ENCODE results near the gene IL36G.

The IL36G gene

DNA sequence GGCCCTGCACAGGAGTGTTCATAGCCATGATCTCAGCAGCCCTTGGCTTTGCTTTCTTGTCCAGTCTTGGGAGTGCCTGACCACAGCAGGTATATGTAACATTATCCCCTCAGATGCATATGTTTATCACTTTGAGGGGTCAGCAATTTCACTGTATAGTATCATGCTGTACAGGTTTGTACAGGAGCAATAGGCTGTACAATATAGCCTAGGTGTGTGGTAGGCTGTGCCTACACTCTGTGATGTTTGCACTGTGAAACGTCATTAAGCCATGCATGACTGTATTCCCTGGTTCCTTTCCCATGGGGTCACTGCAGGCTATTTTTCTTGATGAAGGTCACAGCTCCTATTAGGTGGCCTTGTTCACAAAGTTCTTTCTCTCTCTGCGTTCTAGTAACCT, 4.7 kb upstream of the IL36G start:
- no peak for DNase-seq

DNA sequence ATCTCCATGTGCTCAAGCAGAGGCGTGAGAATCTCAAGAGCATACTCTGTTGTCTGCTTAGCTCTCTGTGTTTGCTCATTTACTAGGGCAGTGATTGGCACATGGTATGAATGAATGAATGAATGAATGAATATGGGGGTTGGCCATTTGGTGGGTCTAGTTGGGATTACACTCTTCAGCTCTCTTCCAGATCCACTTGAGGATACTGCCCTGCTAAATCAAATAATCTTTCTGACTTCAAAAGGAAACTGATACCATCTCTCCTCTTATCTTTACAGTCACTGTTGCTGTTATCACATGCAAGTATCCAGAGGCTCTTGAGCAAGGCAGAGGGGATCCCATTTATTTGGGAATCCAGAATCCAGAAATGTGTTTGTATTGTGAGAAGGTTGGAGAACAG, 1.9 kb downstream of the IL36G start:
- DNase-seq = no peak

DNA sequence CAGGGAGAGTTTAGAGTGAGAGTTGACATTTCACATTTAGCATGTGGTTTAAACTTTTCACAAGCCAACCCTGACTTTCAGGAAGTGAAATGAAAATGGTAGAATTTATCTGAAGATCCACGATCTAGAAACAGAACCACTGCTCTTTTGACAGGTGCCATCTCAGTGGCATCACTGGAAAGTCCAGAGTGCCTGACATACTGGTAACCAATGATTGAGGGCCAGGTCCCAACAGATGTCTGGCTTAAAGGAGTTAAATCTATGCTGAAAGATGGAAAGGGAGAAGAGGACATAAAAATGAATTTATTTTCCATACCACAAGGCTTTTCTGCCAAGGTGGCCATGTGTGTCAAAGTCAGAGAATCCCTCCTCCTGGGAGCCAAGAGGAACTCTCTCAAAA, 2.7 kb downstream of the IL36G start:
- no peak for DNase-seq

DNA sequence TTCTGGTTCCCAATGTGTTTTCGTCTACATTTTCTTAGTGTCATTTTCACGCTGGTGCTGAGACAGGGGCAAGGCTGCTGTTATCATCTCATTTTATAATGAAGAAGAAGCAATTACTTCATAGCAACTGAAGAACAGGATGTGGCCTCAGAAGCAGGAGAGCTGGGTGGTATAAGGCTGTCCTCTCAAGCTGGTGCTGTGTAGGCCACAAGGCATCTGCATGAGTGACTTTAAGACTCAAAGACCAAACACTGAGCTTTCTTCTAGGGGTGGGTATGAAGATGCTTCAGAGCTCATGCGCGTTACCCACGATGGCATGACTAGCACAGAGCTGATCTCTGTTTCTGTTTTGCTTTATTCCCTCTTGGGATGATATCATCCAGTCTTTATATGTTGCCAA, 7.3 kb downstream of the IL36G start:
- no peak for DNase-seq

DNA sequence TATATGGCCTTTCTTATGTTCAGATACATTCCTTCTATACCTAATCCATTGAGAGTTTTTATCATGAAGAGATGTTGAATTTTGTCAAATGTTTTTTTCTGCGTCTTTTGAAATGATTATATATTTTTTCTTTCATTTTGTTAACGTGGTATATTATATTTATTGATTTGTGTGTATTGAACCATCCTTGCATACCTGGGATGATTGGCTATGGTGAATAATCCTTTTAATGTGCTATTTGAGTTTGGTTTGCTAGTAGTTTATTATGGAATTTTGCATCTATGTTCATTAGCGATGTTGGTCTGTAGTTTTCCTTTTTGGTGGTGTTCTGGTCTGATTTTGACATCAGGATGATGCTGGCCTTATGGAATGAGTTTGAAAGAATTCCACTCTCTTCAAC, 11.8 kb downstream of the IL36G start:
- no peak for DNase-seq

DNA sequence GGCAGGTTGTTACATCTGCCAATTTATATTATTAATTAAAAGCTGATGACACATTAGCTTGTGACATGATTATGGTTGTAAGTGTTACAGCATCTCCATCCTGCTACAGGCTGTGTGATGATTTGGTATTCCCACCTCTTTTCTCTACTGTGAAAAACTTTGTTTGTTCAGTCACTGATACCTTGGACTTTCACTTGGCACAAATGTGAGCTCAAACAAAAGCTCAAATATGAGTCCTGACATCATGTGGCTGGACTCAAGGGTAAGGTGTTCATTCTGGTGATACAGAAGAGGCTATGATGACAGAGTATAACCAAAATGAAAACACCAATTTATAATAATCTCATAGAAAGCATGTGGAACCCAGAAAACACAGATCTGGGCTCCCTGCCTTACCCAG, 16.0 kb downstream of the IL36G start:
- no peak for DNase-seq

DNA sequence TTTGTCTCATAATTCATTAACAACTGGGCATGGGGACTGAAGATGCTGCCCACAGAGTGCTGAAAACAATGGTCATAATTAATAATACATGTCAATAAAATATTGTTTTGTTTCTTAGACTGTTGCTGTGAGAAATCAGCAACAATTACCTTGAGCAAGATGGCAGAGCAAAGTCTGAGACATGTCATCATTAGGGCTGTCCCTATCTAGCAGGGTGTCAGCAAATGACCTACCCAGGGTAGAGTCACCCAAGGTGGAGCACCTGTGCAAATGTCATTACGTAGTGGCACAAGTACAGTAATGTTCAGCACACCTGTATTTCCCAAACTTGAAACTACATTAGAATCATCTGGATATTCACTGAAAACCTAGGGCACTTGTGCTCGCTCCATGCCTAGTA, 16.8 kb downstream of the IL36G start:
- DNase-seq = no peak

DNA sequence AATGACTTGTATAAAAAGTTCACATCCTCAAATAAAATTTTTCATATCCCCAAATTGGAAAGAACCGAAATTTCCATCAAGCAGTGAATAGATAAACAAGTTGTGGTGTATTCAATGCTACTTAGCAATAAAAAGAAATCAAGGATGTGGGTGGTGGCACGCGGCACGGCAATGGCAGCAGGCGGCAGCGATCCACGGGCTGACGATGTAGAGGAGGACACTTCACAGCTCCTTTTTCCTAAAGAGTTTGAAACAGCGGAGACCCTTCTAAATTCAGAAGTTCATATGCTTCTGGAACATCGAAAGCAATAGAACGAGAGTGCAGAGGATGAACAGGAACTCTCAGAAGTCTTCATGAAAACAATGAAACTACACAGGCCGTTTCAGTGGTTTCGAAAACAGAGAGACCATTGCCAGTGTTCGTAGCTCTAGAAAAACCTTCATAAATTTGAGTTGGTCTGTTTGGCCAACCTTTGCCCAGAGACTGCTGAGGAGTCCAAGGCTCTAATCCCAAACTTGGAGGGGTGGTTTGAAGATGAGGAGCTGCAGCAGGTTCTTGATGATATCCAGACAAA, 17.6 kb downstream of the IL36G start:
- DNase-seq = no peak

DNA sequence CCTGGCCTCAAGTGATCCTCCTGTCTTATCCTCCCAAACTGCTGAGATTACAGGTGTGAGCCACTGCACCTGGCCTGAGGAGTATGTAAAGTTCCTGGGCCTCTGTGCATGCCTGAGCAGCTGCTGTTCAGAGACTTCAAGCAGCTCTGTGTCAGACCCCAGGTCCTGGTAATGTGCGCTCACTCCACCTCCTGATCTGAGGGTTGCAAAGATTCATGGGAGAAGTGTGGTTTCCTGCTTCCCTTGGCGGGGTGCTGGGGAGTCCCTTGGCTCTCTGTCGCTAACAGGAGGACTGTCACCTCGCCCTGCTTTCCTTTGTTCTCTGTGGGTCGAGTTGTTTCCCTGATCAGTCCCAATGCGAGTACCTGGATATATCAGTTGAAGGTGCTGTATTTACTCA, 18.8 kb downstream of the IL36G start:
- no peak for DNase-seq

DNA sequence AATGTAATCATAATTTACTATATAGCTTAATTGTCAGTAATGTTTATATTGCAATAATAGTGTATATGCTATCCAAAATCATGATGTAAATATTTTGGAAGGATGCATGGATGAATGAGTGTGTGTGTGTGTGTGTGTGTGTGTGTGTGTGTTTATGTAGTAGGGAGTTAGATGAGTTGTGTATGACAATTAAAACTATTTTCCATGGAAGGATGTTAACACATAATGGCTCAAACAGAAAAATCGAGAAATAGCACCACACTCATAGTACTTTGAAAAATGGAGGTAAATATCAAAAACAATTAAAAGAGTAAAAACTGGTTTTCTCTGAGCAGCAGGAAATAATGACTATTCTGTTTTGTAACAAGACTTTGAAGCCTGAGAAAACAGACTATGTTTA, 19.3 kb downstream of the IL36G start:
- DNase-seq = no peak

DNA sequence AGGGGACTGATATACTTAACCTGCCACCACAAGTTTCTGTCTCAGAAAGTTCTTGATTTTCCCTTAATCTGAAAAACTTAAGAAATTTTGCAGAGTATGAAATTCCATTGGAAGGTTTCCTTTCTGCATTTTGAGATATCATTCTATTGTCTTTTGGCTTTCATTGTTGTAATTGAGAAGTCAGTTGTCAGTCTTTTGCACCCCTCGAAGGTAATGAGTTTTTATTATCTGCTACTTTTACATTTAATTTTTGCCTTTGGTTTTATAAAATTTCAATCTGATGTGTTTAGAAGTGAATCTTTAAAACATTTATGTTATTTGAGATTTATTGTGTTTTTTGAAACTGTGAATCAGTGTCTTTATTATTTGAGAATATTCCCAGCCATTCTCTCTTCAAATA, 22.6 kb downstream of the IL36G start:
- DNase-seq = no peak

DNA sequence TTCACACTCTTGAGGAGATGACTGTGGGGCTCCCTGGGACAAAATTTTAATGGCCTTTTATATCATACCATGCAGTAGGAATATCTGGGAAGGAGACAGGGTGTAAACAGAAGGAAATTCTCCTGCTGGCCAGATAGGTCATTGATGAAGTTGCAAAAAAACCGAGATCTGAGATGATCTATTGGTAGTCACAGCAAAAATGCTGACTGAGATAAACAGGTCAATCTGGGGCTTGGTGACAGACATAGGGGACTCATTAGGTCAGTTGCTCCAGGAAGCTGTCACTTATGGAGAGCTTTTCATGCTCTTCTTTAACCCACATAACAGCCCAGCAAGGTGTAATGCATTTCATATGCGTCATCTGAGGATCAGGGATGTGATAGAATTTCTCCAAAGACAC, 24.9 kb downstream of the IL36G start:
- DNase-seq = no peak

DNA sequence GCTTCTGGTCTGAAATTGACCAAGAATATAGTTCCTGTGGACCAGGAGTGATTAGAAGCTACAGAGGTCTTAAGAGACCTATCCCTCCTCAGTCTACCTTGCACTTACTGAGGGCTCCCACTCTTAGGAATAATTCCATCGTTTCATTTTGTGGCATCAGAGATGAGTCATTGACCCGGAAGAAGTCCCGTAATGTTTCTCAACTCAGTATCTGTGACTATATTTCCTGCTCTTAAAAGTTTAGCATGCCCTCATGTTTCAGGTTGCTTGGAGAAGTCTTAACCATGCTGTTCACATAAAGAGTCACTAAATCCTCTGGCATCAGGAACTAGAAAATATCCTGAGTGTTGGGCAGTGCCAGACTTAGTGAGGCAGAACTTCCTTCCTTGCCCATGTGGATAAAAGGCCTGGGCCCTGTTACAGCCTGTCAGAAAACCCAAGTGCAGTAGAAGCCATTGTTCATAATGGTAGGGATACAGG, 27.3 kb downstream of the IL36G start, which contains the start of gene IL36A:
IL36A (plus strand) TSS at position 430 of the 480 bp plus-strand sequence. CDS start 413 bp downstream, outside the sequence.
- no peak for DNase-seq

DNA sequence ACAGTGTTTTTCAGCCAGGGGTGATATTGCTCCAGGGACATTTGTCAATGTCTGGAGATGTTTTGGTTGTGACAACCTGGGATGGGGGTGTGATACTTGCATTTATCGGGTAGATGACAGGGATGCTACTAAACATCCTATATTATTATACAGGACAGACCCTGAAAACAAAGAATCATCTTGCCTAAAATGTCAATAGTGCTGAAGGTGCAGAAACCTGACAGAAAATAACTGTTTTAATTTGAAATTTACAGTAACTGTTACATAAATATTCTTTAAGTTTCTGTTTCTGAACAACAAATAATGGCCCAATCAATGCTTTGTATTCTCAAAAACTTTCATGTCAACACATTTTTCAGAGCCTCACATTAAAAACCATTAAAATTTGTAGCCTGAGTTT, 29.4 kb downstream of the IL36G start:
- no peak for DNase-seq

DNA sequence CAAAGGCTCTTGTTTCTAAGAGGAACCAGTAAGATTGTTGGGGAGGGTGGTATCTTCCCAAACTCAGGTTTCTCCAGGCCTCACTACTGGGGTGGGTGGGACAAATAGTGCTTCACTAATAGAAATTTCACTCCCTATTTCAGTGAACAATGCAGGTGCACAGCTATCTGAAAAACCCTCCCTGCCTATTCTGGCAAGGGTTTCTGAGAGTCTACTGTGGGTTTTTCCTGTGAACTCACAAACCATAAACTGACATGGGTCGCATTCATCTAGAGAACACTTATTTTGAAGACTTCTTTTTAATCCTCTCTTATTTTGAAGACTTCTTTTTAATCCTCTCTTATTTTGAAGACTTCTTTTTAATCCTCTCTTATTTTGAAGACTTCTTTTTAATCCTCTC, 31.8 kb downstream of the IL36G start:
- no peak for DNase-seq

DNA sequence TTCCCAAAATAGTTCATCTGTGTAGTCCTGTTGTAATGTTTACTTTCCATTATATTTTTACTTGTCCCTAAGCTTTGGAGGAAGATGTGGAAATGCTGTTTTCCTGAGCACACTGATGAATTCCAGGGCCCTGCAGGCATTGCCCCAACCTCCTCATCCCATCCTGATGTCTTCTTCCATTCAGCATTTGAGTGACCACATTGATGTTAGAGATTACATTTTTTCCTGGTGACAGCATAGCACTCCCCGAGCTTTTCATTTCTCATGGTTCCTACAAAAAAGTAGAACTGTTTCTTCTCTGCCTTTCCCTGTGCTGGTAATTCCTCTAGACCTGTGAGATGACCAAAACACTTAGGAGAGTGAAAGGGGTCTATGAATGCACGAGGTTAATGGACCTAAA, 32.3 kb downstream of the IL36G start:
- no peak for DNase-seq

DNA sequence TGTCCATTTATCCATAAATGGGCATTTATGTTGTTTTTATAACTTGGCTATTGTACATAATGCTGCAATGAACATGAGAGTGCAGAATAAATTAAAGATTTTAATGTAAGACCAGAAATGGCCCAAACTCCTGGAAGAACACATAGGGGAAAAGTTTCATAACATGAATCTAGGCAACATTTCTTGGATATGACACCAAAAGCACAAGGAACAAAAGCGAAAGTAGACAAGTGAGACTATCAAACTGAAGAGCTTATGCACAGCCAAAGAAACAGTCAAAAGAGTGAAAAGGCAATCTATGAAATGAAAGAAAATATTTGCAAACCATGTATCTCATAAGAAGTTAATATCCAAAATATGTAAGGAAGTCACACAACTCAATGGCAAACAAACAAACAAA, 33.3 kb downstream of the IL36G start:
- DNase-seq = no peak

DNA sequence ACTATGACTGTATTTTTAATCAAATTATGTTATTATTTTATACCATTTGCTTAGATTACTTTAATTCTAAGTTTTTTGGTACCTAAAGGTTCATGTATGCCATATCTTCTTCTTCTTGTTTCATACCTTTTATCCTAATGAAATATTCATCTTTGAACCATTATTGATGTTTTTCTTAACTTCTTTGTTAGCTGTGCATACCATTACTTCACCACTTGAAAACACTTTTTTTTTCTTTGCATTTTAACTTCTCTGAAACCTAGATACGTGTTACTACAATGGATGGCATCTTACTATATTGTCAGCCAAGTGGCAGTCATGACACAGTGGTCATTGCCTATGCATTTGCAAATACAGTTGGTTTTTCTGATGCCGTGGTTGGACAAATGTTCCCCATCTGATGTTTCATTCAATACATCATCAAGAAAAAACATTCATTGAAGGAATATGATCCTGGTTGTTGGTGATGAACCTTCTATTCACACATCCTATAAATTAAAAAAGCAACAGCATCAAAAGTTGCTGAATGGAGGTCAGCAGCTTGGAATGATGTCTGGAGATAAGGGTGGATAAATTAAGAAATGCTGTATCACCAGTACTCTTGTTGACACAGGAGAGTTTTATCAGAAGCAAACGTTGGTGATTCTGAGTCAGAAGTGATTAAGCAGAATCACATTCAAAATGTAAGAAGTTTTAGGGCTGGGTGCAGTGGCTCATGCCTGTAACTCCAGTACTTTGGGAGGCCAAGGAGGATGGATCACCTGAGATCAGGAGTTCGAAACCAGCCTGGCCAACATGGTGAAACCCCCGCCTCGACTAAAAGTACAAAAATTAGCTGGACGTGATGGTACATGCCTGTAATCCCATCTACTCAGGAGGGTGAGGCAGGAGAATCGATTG, 34.9 kb downstream of the IL36G start:
- DNase-seq = no peak

DNA sequence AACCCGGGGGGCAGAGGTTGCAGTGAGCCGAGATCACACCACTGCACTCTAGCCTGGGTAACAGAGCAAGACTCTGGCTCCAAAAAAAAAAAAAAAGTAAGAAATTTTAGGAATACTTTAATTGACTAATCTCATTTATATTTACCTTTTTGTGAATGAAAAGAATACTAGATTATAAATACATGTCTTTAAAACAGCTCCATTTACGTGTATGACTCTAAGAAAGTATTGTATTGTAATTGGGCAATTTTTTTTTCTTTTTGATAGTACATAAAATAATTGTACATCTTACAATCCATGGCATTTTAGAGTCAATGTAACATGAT, 35.5 kb downstream of the IL36G start:
- no peak for DNase-seq

DNA sequence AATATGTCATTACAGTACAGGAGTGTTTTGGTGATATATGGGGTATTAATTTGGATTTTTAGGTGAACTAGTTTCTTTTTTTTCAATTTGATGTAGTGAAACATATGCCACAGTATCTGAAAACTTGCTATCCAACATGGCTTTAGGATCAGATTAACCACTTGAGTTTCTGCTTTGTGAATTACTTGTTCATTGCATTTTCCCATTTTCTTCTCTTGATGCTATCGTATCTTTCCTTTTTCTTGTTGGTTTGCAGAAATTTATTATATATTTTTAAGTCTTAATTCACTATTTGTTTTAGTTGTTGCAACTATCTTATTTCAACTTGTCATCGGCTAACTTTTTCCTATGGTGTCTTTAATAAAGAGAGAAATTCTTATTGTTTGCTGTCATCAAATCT, 36.3 kb downstream of the IL36G start:
- no peak for DNase-seq

DNA sequence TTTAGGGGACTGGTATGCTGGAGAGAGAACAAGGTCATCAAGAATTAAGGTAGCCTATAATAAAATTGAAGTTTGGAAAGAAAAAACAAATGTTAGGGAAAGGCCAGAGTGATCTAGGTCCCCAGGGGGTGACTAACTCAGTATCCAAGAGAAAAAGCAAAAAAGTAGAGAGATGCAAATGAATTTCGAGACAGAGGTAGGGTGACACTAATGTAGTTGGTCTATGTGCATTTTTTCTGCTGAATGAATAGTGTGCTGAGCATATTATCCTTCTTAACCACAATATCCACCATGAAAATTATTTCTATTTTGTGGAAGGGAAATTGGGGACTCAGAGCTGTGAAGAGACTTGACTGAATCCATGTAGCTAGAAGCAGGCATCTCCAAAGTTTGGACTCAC, 37.2 kb downstream of the IL36G start:
- no peak for DNase-seq

DNA sequence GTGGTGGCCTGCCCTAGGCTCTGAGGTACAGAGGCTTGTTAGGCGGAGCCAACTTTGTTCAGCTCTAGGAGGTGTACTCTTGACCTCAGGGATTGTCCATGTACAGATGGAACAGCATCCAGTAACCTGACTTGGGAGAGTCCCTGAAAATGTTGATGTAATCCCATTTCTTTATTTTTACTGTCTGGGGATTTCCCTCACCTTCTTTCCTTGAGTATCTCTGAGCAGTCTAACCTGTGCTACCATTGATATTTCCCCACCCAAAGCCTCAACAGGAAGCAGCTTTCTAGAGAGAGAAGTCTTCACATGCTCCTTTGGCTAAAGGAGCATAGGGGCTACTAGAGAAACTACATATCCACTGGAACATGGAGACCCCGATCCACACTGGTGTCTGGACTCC, 37.8 kb downstream of the IL36G start:
- no peak for DNase-seq

DNA sequence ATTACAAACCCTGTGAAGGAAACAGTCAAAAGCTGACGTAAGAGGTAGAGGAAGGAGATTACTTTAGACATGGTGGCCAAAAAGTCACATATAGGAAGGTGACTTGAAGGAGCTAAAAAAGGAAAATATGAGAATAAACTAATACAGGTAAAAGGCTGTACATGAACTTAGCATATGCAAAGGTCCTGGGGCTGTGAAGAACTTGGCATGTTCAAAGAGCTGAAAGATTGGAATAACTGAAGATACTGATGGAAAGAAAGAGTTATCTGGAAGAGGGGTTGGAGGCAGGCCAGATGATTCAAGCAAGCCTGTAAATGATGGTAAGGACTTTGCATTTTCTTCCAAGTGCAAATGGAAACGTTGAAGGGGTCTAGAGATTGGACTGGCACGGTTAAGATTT, 40.7 kb downstream of the IL36G start:
- no peak for DNase-seq

DNA sequence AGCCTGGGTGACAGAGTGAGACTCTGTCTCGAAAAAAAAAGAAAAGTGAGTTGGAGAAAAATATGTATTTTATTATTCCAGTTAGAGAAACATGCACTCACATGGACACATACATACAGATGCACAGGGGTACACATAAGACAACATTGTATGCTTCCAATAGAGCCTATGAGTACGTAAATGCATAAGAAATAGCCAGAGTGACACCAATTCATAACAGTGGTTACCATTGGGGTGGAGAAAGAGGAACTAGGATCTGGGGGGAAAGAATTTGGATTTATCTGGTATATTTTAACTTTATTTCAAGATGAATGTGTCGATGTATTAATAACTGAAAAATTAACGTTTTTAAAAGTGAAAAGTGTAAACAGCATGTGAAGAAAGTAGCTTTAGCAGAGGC, 43.5 kb downstream of the IL36G start:
- DNase-seq = no peak

DNA sequence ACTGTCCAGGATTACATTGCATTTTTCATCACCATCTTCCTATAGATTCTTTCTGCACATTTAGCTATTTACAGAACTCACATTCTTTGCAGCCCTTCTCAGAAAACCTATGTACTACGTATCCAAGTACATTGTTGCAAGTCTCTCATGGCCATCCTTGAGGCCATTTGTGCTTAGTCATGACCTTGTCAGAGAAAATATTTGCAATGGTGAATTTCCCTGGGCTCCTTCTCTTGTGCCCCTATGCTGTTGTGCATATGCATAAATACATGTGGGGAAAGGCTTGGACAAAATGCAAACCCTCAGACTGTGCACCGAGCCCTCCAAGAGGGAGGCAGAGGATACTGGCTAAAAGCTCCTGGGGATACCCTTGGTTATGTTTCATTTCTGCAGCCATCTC, 47.0 kb downstream of the IL36G start:
- DNase-seq = no peak

Measured in NCI-H524 (cell line).